ENCODE results near the gene ITSN1. TPM values are rescaled to one million over a fixed set of nuclear protein-coding genes. Genes with fewer than 3 reads are reported as not detected.

The ITSN1 gene
- total and polyA plus RNA-seq, 2 of the 13 experiments (the other 11 are each of a cell fraction or from before 2014, with no cell fraction given), result 26.1 to 33.8 TPM

- TF ChIP-seq PATZ1 (CRISPR knock-in tag; IDR thresholded peaks at IDR 0.05) (no peak), ZFP91 (CRISPR knock-in tag; IDR thresholded peaks at IDR 0.05; ENCODE audit: borderline replicate concordance) (no peak)
Observed at GRCh38 chr21:33755354-33755753, 113.1 kb downstream of the ITSN1 start (continued).

- in situ Hi-C loops (cut with HindIII; ENCODE audit: extremely low pct_ligation_motif_present, low pct_unique_long_range_greater_than_20kb), result no loop called here
- Histone ChIP-seq H3K9me3 (ENCODE audit: low read length) (no peaks in the 10 kb centered on the region), H4K20me1 (ENCODE audit: insufficient read depth, low read length) (no peaks in the 10 kb centered on the region), H3K9ac (ENCODE audit: insufficient read depth, low read depth, low read length) (no peak overlapping the region), H3K4me2 (ENCODE audit: low read depth, low read length) (no peak overlapping the region), H3K27ac (ENCODE audit: extremely low read length, insufficient read depth, low read length) (no peak overlapping the region), H3K27me3 (ENCODE audit: control insufficient read depth in 1 of 2, insufficient read depth in 2 of 2, low read length in 2 of 2) (no peaks in the 10 kb centered on the region), H3K4me1 (ENCODE audit: insufficient read depth, low read length) (peaks cover 13% of the 10 kb centered on the region), H2AFZ (ENCODE audit: low read length) (no peak overlapping the region), H3K36me3 (replicated peaks in 1 of 2; ENCODE audit: control insufficient read depth in 1 of 2, insufficient read depth in 2 of 2, low read length in 2 of 2) (peaks cover 1 to 4% of the 10 kb centered on the region in 2 experiments; a peak in 3 of 5 replicates), H3K4me3 (replicated peaks in 1 of 3; ENCODE audit: insufficient read depth in 1 of 3, low read depth in 2 of 3, low read length in 3 of 3) (no peak overlapping the region), H3K79me2 (ENCODE audit: insufficient read depth, low read length) (no peaks in the 10 kb centered on the region)
- TF ChIP-seq HNF4G (IDR thresholded peaks at IDR 0.05; ENCODE audit: borderline replicate concordance, low read depth, low read length) (no peak), HNF4G (CRISPR knock-in tag; IDR thresholded peaks at IDR 0.05; ENCODE audit: borderline replicate concordance, low read depth) (no peak), ATRX (CRISPR knock-in tag; IDR thresholded peaks at IDR 0.05; ENCODE audit: borderline replicate concordance) (no peak)
- no peak for ATAC-seq
- DNase-seq (ENCODE audit: low spot score), result no peak
- 94% methylated on average over 9 of the region's 9 CpGs for WGBS (ENCODE audit: low lambda C conversion rate)
- no TSS peak for BruUV-seq (replicated peaks)
- intact Hi-C loops (cut with micrococcal nuclease; ENCODE audit: unreplicated experiment), result loop anchor here (10.0 kb wide), 1 partner anchor 116 kb away; the partner anchor contains the start of genes CRYZL1 and ITSN1
- ChIA-PET CTCF (ENCODE audit: low intra/inter-chr PET ratio, low total read pairs) (no interaction called here), POLR2A (no interaction called here)
- FAIRE-seq, result no peak
Observed at GRCh38 chr21:33760641-33761440, 118.5 kb downstream of the ITSN1 start.
